Motor neuron (in vitro differentiated cells): ENCODE results near the gene FBL. TPM values are rescaled to one million over a fixed set of nuclear protein-coding genes. Genes with fewer than 3 reads are reported as not detected.
"Not testable (repeated sequence)": the region's sequence is repeated elsewhere in the genome, so short reads cannot be mapped to it uniquely, and the experiment has no call there.

Source experiments
- ATAC-seq, 8 experiments: fragments of 200-7000 bp; cut with Tn5 transposase; replicated peaks in 6 of 8; 2 replicates each; pipeline ENCODE4 v1.8.0; 2021; ENCODE audit warnings: mild to moderate bottlenecking in 8 of 8, moderate library complexity in 8 of 8
- H3K27ac ChIP-seq, 2 donors: fragments of 250-450 bp; sonication (Bioruptor Pico); 2 replicates each; pipeline ENCODE4 v1.9.0; 2021; ENCODE audit warnings: antibody characterized with exemption in 2 of 2, mild to moderate bottlenecking in 2 of 2, moderate library complexity in 1 of 2
- H3K4me1 ChIP-seq, 2 donors: fragments of 250-450 bp; sonication (Bioruptor Pico); replicated peaks in 1 of 2; 2 replicates each; pipeline ENCODE4 v1.6.1; 2021; ENCODE audit warnings: antibody characterized with exemption in 2 of 2, mild to moderate bottlenecking in 2 of 2, moderate library complexity in 1 of 2
- H3K4me3 ChIP-seq, 5 donors: fragments of 250-450 bp; sonication (Bioruptor Pico); 2 replicates each; pipeline ENCODE4 v1.9.0; 2021; ENCODE audit warnings: antibody characterized with exemption in 5 of 5, mild to moderate bottlenecking in 5 of 5, moderate library complexity in 4 of 5
- WGBS, 10 experiments: fragments of 450-650 bp; shearing (Covaris generic); methylation state at CpG; one replicate each; pipeline ENCODE4 v1.0.0; 2022; 5-methylcytosine and 5-hydroxymethylcytosine counted together
- in situ Hi-C, 9 experiments: fragments of 400-800 bp; cut with MboI; loops; one replicate each; pipeline ENCODE4 v1.15.0; 2021; ENCODE audit warnings: low sequenced_read_pairs in 9 of 9, low pct_unique_long_range_greater_than_20kb in 2 of 9; ENCODE audit not compliant: unreplicated experiment in 9 of 9
- total RNA-seq, 8 experiments: library from RNA; unstranded; fragments of 300-600 nt; gene quantifications; 2 replicates each; pipeline versions ENCODE4 v1.2.3 to v1.2.4, GENCODE V29; 2022

Gene FBL
- 100 to 1,000 TPM in 4 of 8 experiments, 10 to 100 TPM in 4; 67.4 to 311 (median 110) TPM for total RNA-seq

GRCh38 chr19:39845933-39846677 lies at the start of gene FBL:
Gene FBL, minus strand, starts transcription at chr19:39846379. Its CDS starts 79 bp downstream, at chr19:39846300.
- in situ Hi-C loops, result loop anchor here in 1 of 9 experiments (25.0 kb wide), 1 partner anchor 309 kb away; the partner anchor contains the start of genes EID2 and EID2B

GRCh38 chr19:39895096-39895495 lies 48.9 kb upstream of the FBL start:
- ATAC-seq, in situ Hi-C loops, H3K4me3 ChIP-seq, H3K4me1 ChIP-seq, H3K27ac ChIP-seq: not testable (repeated sequence)
- 41 to 93% (median 74%) methylated on average over 2 to 6 of the region's 11 CpGs; no CpG with 5 or more reads in 6 of the 10 experiments for WGBS, 10 experiments

More at GRCh38 chr19:39845933-39846677, at the start of gene FBL:
- H3K4me1 ChIP-seq, result peaks cover 21 to 22% of the 10 kb centered on the region in 2 donors
- peak within 1 kb of the TSS; percentile 89 to 90 for H3K27ac ChIP-seq
- H3K4me3 ChIP-seq, result peak within 1 kb of the TSS; percentile 49 to 87 (median 56)
- WGBS, 10 experiments, result 0 to 10% (median 6%) methylated on average over 1 to 4 of the region's 57 CpGs; no CpG with 5 or more reads in 6 of the 10 experiments
- ATAC-seq, result peak; percentile 74 to 96 (median 92)

DNA sequence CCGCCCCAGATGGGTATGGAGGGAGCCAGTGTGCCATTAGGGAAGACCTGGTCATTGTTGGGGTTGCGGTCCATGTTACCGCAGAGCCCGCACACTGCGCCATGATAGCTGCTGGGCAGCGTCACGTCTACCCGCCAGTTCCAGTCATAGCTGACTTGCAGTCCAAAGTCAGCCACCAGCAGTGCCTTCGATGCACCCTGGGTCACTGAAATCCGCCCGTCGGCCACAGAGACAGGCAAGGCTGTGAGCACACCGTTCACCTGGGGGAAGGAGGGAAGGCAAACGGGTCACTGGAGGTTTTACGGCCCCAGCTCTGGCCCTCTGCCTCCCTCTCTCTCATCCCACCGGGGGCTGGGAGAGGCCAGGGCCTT lies 48.0 kb upstream of the FBL start:
- ATAC-seq, H3K4me3 ChIP-seq, H3K27ac ChIP-seq, H3K4me1 ChIP-seq, in situ Hi-C loops: not testable (repeated sequence)
- WGBS, 10 experiments, result no CpG with 5 or more reads among the region's 16 CpGs

DNA sequence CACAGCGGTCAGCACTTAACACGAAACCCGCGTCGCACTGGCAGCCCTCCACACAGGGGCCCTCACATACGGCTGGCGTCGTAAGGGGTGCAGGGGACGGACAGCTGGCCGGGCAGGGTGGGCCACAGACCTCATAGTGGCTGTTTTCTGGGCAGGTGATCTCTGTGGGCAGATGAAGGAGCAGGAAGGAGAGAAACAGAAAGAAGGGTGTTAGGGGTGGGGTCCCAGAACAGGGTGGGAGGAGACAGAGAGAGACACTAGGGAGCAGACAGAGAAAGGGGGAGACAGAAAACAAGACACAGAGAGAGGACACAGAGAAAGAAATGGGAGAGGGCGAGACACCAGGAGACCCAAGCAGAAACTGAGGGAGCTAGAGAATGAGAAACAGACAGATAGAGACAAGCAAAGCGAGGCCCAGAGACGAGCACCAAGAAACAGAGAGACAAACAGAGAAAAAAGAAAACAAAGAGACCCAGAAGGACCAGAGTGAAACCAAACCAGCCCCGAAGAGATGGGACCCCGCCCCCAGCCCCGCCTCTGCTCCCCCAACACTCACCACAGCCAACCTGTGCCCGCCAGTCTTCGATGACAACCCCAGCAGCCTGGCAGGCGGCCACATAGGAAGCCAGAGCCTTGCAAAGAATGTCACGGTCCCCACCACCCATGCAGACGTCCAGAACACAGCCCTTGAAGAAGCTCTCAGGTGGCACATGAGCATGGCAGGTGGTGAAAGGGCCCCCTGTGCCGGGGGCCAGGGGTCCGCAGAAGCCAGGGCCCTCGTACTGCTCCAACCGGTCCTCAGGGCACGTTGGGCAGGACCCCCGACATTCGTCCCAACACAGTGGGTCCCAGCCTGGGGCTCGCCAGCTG lies 47.4 kb upstream of the FBL start:
- H3K4me3 ChIP-seq, ATAC-seq, in situ Hi-C loops, H3K27ac ChIP-seq, H3K4me1 ChIP-seq: not testable (repeated sequence)
- 30 to 83% (median 61%) methylated on average over 1 to 7 of the region's 29 CpGs; no CpG with 5 or more reads in 1 of the 10 experiments for WGBS, 10 experiments

DNA sequence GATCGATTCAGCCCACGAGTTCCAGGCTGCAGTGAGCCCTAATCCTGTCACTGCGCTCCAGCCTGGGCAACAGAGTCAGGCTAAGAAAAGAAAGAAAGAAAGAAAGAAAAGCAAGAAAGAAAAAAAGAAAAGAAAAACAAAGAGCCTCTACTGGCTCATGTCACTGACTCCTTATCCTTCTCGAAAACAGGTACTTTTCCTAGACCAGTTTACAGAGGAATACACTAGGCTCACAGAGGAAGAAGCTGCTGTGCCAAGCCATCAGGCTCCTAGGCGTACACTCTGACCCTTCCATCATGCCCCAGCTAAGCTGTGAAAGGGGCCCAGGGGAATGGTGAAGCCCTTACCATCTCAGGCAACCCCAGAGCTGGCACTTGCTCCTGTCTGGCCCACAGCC lies 46.3 kb upstream of the FBL start:
- ATAC-seq, H3K4me1 ChIP-seq, H3K4me3 ChIP-seq, H3K27ac ChIP-seq, in situ Hi-C loops: not testable (repeated sequence)
- 20 to 75% (median 55%) methylated on average over 2 to 5 of the region's 5 CpGs for WGBS, 10 experiments

- H3K27ac ChIP-seq, H3K4me3 ChIP-seq, in situ Hi-C loops, H3K4me1 ChIP-seq: not testable (repeated sequence)
- 46 to 100% (median 79%) methylated on average over 1 to 27 of the region's 64 CpGs for WGBS, 10 experiments
- peak in 6 of 8 experiments; percentile 21 to 80 (median 60) for ATAC-seq
Measured at GRCh38 chr19:39891660-39892505, 45.7 kb upstream of the FBL start.

- 38 to 90% (median 79%) methylated on average over 2 to 17 of the region's 17 CpGs for WGBS, 10 experiments
- Histone ChIP-seq H3K27ac (no peak overlapping the region), H3K4me1 (no peaks in the 10 kb centered on the region), H3K4me3 (no peak overlapping the region)
- in situ Hi-C loops, result no loop called here
- ATAC-seq, result no peak
Measured at GRCh38 chr19:39890755-39891551, 44.8 kb upstream of the FBL start.

DNA sequence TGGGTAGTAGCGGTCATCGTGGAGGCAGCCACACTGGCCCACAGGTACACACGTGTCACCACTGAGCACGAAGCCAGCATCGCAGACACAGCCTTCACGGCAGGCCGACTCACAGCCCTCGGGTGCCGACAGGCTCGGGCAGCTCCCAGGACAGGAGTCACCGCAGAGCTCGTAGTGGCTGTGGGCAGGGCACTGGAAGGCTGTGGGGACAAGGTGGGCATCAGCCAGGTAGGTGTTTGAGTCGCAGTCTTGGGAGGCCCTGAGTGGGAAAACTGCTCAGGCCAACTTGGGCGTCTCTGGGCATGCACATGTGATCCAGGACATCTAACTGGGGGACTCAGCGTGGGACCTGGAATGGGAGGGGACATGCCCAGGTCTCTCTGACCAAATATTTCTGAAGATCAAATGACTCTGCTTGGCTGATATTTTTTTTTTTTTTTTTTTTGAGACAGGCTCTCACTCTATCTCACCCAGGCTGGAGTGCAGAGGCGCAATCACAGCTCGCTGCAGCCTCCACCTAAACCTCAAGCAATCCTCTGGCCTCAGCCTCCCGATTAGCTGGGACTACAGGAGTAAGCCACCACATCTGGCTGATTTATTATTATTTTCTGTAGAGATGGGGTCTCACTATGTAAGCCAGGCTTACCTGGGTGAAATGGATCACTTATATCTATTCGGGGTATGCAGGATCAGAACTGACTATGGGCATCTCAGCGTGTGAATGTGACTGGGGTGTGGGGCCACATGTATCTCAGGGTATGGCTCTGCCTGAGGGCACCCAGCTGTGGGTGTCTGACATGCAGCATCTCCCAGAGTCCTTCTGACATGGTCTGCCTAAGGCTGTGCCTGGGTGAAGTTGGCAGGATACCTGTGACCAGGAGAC lies 43.9 kb upstream of the FBL start:
- H3K4me3 ChIP-seq, in situ Hi-C loops, H3K4me1 ChIP-seq, H3K27ac ChIP-seq: not testable (repeated sequence)
- 44 to 100% (median 81%) methylated on average over 1 to 10 of the region's 20 CpGs for WGBS, 10 experiments
- peak in 1 of 8 experiments; percentile 24 for ATAC-seq

DNA sequence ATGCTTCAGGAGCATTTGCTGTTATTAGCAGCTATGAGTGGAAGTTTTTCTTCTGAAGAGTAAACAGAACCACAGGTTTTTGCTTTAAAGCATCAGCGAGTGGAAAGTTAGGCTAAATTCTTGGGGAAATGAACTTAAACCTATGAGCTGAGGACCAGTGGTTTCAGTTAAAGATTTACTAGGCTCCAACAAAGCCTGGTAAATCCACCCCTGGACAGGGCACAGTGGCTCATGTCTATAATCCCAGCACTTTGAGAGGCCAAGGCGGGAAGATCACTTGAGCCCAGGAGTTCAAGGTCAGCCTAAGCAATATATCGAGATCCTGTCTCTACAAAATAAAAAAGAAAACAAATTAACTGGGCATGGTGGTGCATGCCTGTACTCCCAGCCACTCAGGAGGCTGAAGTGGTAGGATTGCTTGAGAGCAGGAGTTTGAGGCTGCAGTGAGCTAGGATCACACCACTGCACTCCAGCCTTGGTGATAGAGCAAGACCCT lies 41.3 kb upstream of the FBL start:
- H3K27ac ChIP-seq, H3K4me3 ChIP-seq, H3K4me1 ChIP-seq, in situ Hi-C loops, ATAC-seq: not testable (repeated sequence)
- WGBS, 10 experiments, result no CpG with 5 or more reads among the region's 3 CpGs

- H3K4me1 ChIP-seq, H3K27ac ChIP-seq, ATAC-seq, H3K4me3 ChIP-seq, in situ Hi-C loops: not testable (repeated sequence)
- no CpG with 5 or more reads among the region's 30 CpGs for WGBS, 10 experiments
Measured at GRCh38 chr19:39885821-39886554, 39.8 kb upstream of the FBL start.

GRCh38 chr19:39884721-39885120 lies 38.5 kb upstream of the FBL start:
- ATAC-seq, H3K4me1 ChIP-seq, H3K4me3 ChIP-seq, H3K27ac ChIP-seq, in situ Hi-C loops: not testable (repeated sequence)
- no CpG with 5 or more reads among the region's 9 CpGs for WGBS, 10 experiments
